DND-41 (cell line): ENCODE measurements around the gene GNB1L.
A peak's percentile ranks its signal among the peaks of the same experiment; 100 is the strongest.

Experiments
- ATAC-seq: fragments of 200-7000 bp; cut with Tn5 transposase; 3 replicates; pipeline ENCODE4 v1.9.1; 2021; ENCODE audit warnings: low read depth; ENCODE audit not compliant: insufficient read depth
- DNase-seq: peaks from one replicate; pipeline ENCODE4 v3.0.0-alpha.2; 2020
- H2AFZ ChIP-seq: 2 replicates; pipeline ENCODE4 v1.6.0; 2012; ENCODE audit warnings: low read depth, low read length
- H3K27ac ChIP-seq: 2 replicates; pipeline ENCODE4 v1.5.1; 2012; ENCODE audit warnings: low read length, inconsistent platforms
- H3K27me3 ChIP-seq: fragments of 200-600 bp; sonication (generic); 2 replicates; pipeline ENCODE4 v1.6.0; 2012; ENCODE audit warnings: low read length, mild to moderate bottlenecking, inconsistent platforms; ENCODE audit not compliant: insufficient read depth, poor library complexity
- H3K36me3 ChIP-seq: 2 replicates; pipeline ENCODE4 v1.5.1; 2012; ENCODE audit warnings: low read length, inconsistent platforms; ENCODE audit not compliant: insufficient read depth
- H3K4me1 ChIP-seq: 2 replicates; pipeline ENCODE4 v1.5.1; 2012; ENCODE audit warnings: mild to moderate bottlenecking, low read length; ENCODE audit not compliant: insufficient read depth
- H3K4me2 ChIP-seq: 2 replicates; pipeline ENCODE4 v1.6.0; 2012; ENCODE audit warnings: mild to moderate bottlenecking, moderate library complexity, low read length, inconsistent platforms; ENCODE audit not compliant: insufficient read depth
- H3K4me3 ChIP-seq, 2 experiments: fragments of 200-600 bp in 1 of 2; shearing (Covaris generic) in 1 of 2; 2 replicates each; pipeline ENCODE4 v1.5.1; 2012 to 2016; ENCODE audit warnings: inconsistent platforms in 2 of 2, low read length in 2 of 2, mild to moderate bottlenecking in 2 of 2, low read depth in 1 of 2, moderate library complexity in 1 of 2
- H3K79me2 ChIP-seq: 2 replicates; pipeline ENCODE4 v1.6.0; 2012; ENCODE audit warnings: low read length, inconsistent platforms; ENCODE audit not compliant: insufficient read depth
- H3K9ac ChIP-seq: 2 replicates; pipeline ENCODE4 v1.6.0; 2012; ENCODE audit warnings: low read depth, mild to moderate bottlenecking, inconsistent platforms, low read length, moderate library complexity
- H3K9me3 ChIP-seq: 2 replicates; pipeline ENCODE4 v1.5.1; 2012; ENCODE audit warnings: low read length, moderate library complexity, mild to moderate bottlenecking, inconsistent platforms; ENCODE audit not compliant: insufficient read depth, severe bottlenecking
- H4K20me1 ChIP-seq: 2 replicates; pipeline ENCODE4 v1.6.0; 2012; ENCODE audit warnings: low read length; ENCODE audit not compliant: insufficient read depth
- CTCF ChIP-seq: IDR thresholded peaks from 2 replicates; pipeline ENCODE4 v1.5.1; 2012; ENCODE audit warnings: borderline replicate concordance, low read length, moderate library complexity, mild to moderate bottlenecking; ENCODE audit not compliant: poor library complexity, severe bottlenecking; ENCODE audit errors: extremely low read depth
- EZH2 ChIP-seq: IDR thresholded peaks from 3 replicates; pipeline ENCODE4 v1.6.1; 2012; ENCODE audit warnings: borderline replicate concordance, low read depth, mild to moderate bottlenecking, moderate library complexity, low read length, inconsistent platforms; ENCODE audit not compliant: severe bottlenecking

Gene GNB1L

GRCh38 chr22:19871845-19872778 is 17.4 kb upstream of the GNB1L start:
- ATAC-seq (no peak), DNase-seq (peak; percentile 3)
- no peak overlapping the region for H2AFZ ChIP-seq
- no peaks in the 10 kb centered on the region for H3K9me3 ChIP-seq
- no peak overlapping the region for H3K4me3 ChIP-seq
- no peaks in the 10 kb centered on the region for H3K36me3 ChIP-seq
- H3K79me2 ChIP-seq = no peaks in the 10 kb centered on the region
- no peaks in the 10 kb centered on the region for H3K4me1 ChIP-seq
- no peak overlapping the region for H3K9ac ChIP-seq
- no peaks in the 10 kb centered on the region for H4K20me1 ChIP-seq
- TF ChIP-seq EZH2 (no peak), CTCF (no peak)
- H3K27me3 ChIP-seq = no peaks in the 10 kb centered on the region
- no peak overlapping the region for H3K27ac ChIP-seq
- H3K4me2 ChIP-seq = no peak overlapping the region

- peak overlapping the region; percentile 32; the same call in 1 of the 2 replicates for H3K27ac ChIP-seq
- no peaks in the 10 kb centered on the region for H3K36me3 ChIP-seq
- no peak overlapping the region for H3K9ac ChIP-seq
- H3K27me3 ChIP-seq = no peaks in the 10 kb centered on the region
- ATAC-seq (no peak), DNase-seq (no peak)
- H4K20me1 ChIP-seq = no peaks in the 10 kb centered on the region
- no peaks in the 10 kb centered on the region for H3K4me1 ChIP-seq
- H3K4me3 ChIP-seq = no peak overlapping the region
- TF ChIP-seq CTCF (no peak), EZH2 (no peak)
- H3K9me3 ChIP-seq = no peaks in the 10 kb centered on the region
- no peak overlapping the region for H3K4me2 ChIP-seq
- no peaks in the 10 kb centered on the region for H3K79me2 ChIP-seq
- H2AFZ ChIP-seq = no peak overlapping the region
These were observed 16.6 kb upstream of the GNB1L start for GRCh38 chr22:19871023-19871844.

- Histone ChIP-seq H3K79me2 (no peaks in the 10 kb centered on the region), H3K27me3 (no peaks in the 10 kb centered on the region), H3K9me3 (no peaks in the 10 kb centered on the region), H3K27ac (no peak overlapping the region), H3K9ac (no peak overlapping the region), H3K4me3 (no peak overlapping the region), H4K20me1 (no peaks in the 10 kb centered on the region), H3K4me2 (no peak overlapping the region), H2AFZ (no peak overlapping the region), H3K36me3 (no peaks in the 10 kb centered on the region), H3K4me1 (no peaks in the 10 kb centered on the region)
- DNase-seq (no peak), ATAC-seq (no peak)
- no peak for TF ChIP-seq CTCF
- no peak for TF ChIP-seq EZH2
These were observed 15.7 kb upstream of the GNB1L start for GRCh38 chr22:19870153-19871022.
